Panc1 (cell line): ENCODE data around the gene KCND1. TPM values are rescaled to one million over a fixed set of nuclear protein-coding genes. Genes with fewer than 3 reads are reported as not detected.

Experiments
- ATAC-seq: fragments of 200-7000 bp; cut with Tn5 transposase; 2 replicates; pipeline ENCODE4 v1.9.1; 2020; ENCODE audit warnings: mild to moderate bottlenecking, moderate library complexity
- BruUV-seq: library from RNA; stranded (reverse); fragments of 400-500 nt; replicated peaks from 2 replicates; lab custom pipeline; 2021; lab: Mats Ljungman, UMichigan
- CTCF ChIA-PET: fragments of 300-600 bp; sonication (Branson Sonifier 250); formaldehyde crosslinking; loops from one replicate; lab custom pipeline; 2022; ENCODE audit warnings: antibody characterized with exemption; lab: Charles Lee
- POLR2A ChIA-PET: fragments of 300-600 bp; sonication (Branson Sonifier 250); formaldehyde crosslinking; loops from one replicate; lab custom pipeline; 2022; ENCODE audit warnings: antibody characterized with exemption; lab: Charles Lee
- DNase-seq: peaks from one replicate; pipeline ENCODE4 v3.0.0-alpha.2; 2010; ENCODE audit warnings: low read depth, low spot score
- H3K27ac ChIP-seq: 2 replicates; pipeline ENCODE4 v1.5.1; 2011; ENCODE audit warnings: mild to moderate bottlenecking, low read length, inconsistent platforms
- H3K27me3 ChIP-seq: fragments of 200-500 bp; sonication (Bioruptor generic); 2 replicates; pipeline ENCODE4 v1.6.0; 2014; ENCODE audit warnings: low read length, inconsistent platforms; ENCODE audit not compliant: control insufficient read depth, insufficient read depth
- H3K36me3 ChIP-seq: fragments of 200-500 bp; sonication (Bioruptor generic); 2 replicates; pipeline ENCODE4 v1.5.1; 2014; ENCODE audit warnings: inconsistent platforms, mild to moderate bottlenecking, low read length, moderate library complexity; ENCODE audit not compliant: control insufficient read depth, insufficient read depth
- H3K4me1 ChIP-seq: 2 replicates; pipeline ENCODE4 v1.5.1; 2011; ENCODE audit warnings: inconsistent platforms, mild to moderate bottlenecking, low read length, moderate library complexity; ENCODE audit not compliant: control insufficient read depth, insufficient read depth
- H3K4me3 ChIP-seq, 2 experiments: 2 replicates each; pipeline ENCODE4 v1.5.1; 2011 to 2012; ENCODE audit warnings: low read depth in 2 of 2, low read length in 2 of 2, mild to moderate bottlenecking in 2 of 2, inconsistent platforms in 1 of 2, moderate library complexity in 1 of 2
- H3K9me3 ChIP-seq: fragments of 200-500 bp; sonication (Bioruptor generic); 2 replicates; pipeline ENCODE4 v1.5.1; 2014; ENCODE audit warnings: low read depth, mild to moderate bottlenecking, inconsistent platforms, low read length, moderate library complexity; ENCODE audit not compliant: control insufficient read depth, insufficient read depth
- CTCF ChIP-seq: fragments of 450-650 bp; IDR thresholded peaks from 2 replicates; pipeline ENCODE4 v1.5.1; 2017; ENCODE audit warnings: mild to moderate bottlenecking
- POLR2AphosphoS5 ChIP-seq: IDR thresholded peaks from 2 replicates; pipeline ENCODE4 v1.6.1; 2012; ENCODE audit warnings: mild to moderate bottlenecking, low read depth, low read length, moderate library complexity
- SIN3A ChIP-seq: IDR thresholded peaks from 2 replicates; pipeline ENCODE4 v1.6.1; 2012; ENCODE audit warnings: low read depth, mild to moderate bottlenecking, low read length, moderate library complexity, borderline replicate concordance; ENCODE audit not compliant: insufficient read depth
- TCF7L2 ChIP-seq: IDR thresholded peaks from 2 replicates; pipeline ENCODE4 v1.6.1; 2011; ENCODE audit warnings: mild to moderate bottlenecking, low read depth, low read length, inconsistent platforms
- in situ Hi-C: cut with HindIII; loops from 2 replicates; pipeline ENCODE4 v1.10.0; 2016; ENCODE audit warnings: low sequenced_read_pairs, low pct_unique_long_range_greater_than_20kb
- intact Hi-C: fragments of 100-400 bp; cut with micrococcal nuclease; formaldehyde crosslinking; loops from one replicate; pipeline ENCODE4 v1.10.0; 2022; ENCODE audit not compliant: unreplicated experiment
- total RNA-seq: library from RNA; stranded (reverse); gene quantifications from one replicate; pipeline ENCODE4 v1.2.1, GENCODE V29; 2021; ENCODE audit not compliant: unreplicated experiment
- TF ChIP-seq, protein P1 (sequence below), 2 experiments: IDR thresholded peaks; 2 replicates each; pipeline ENCODE4 v1.6.1; 2011 to 2012; ENCODE audit warnings: low read depth in 2 of 2, control low read depth in 1 of 2, low read length in 1 of 2, mild to moderate bottlenecking in 1 of 2, moderate library complexity in 1 of 2; ENCODE audit not compliant: insufficient read depth in 1 of 2

The KCND1 gene
- total RNA-seq, 1 experiment from 2014 or later: 5.5 TPM

- ChIA-PET POLR2A (interaction anchor here (0.6 kb wide), 1 partner anchor 20 kb away, joined by 3 read pairs; no protein-coding TSS in a partner anchor), CTCF (no interaction called here)
- ATAC-seq (no peak), DNase-seq (no peak)
- no peaks in the 10 kb centered on the region; the same call in none of the 2 replicates for H3K36me3 ChIP-seq
- in situ Hi-C loops (no loop called here), intact Hi-C loops (loop anchor here (10.0 kb wide), 1 partner anchor 67 kb away; the partner anchor contains the start of gene TFE3)
- H3K27me3 ChIP-seq: no peaks in the 10 kb centered on the region
- H3K9me3 ChIP-seq: no peaks in the 10 kb centered on the region
- no peak overlapping the region for H3K27ac ChIP-seq
- no peaks in the 10 kb centered on the region for H3K4me1 ChIP-seq
- no peak overlapping the region for H3K4me3 ChIP-seq
- TF ChIP-seq, protein P1, sequence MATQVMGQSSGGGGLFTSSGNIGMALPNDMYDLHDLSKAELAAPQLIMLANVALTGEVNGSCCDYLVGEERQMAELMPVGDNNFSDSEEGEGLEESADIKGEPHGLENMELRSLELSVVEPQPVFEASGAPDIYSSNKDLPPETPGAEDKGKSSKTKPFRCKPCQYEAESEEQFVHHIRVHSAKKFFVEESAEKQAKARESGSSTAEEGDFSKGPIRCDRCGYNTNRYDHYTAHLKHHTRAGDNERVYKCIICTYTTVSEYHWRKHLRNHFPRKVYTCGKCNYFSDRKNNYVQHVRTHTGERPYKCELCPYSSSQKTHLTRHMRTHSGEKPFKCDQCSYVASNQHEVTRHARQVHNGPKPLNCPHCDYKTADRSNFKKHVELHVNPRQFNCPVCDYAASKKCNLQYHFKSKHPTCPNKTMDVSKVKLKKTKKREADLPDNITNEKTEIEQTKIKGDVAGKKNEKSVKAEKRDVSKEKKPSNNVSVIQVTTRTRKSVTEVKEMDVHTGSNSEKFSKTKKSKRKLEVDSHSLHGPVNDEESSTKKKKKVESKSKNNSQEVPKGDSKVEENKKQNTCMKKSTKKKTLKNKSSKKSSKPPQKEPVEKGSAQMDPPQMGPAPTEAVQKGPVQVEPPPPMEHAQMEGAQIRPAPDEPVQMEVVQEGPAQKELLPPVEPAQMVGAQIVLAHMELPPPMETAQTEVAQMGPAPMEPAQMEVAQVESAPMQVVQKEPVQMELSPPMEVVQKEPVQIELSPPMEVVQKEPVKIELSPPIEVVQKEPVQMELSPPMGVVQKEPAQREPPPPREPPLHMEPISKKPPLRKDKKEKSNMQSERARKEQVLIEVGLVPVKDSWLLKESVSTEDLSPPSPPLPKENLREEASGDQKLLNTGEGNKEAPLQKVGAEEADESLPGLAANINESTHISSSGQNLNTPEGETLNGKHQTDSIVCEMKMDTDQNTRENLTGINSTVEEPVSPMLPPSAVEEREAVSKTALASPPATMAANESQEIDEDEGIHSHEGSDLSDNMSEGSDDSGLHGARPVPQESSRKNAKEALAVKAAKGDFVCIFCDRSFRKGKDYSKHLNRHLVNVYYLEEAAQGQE (IDR thresholded peaks at IDR 0.05; ENCODE audit: insufficient read depth in 1 of 2, low read depth in 2 of 2, low read length in 1 of 2): no peak
- TF ChIP-seq SIN3A (no peak), CTCF (no peak), POLR2AphosphoS5 (no peak), TCF7L2 (no peak)
- BruUV-seq: no TSS peak
Observed at GRCh38 chrX:48978226-48978625, 6.6 kb upstream of the KCND1 start.

DNA sequence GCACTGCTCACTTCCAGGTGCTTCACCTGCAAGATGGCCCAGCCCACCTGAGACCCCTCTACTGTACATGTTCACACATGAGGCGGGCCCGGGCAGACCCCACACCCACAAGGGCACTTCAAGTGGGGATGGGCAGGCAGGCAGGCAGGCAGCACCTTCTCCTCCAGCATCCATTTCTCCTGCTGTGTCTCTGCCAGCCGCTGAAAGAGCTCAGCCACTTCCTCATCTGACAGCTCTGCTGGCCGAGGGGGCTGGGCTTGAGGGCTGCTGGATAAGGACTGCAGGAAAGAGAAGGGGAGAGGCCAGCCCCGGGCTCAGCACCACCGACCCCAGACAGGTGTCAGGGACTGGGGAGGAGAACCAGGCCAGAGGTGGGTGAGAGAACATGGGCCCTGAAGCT, 4.4 kb upstream of the KCND1 start:
- no TSS peak for BruUV-seq
- no peak for TF ChIP-seq CTCF
- TF ChIP-seq, protein P1 (IDR thresholded peaks at IDR 0.05; ENCODE audit: insufficient read depth in 1 of 2, low read depth in 2 of 2, low read length in 1 of 2): no peak
- no peak for TF ChIP-seq TCF7L2
- no peak for TF ChIP-seq POLR2AphosphoS5
- no peak for TF ChIP-seq SIN3A
- H3K36me3 ChIP-seq: no peaks in the 10 kb centered on the region; the same call in 1 of the 2 replicates

More for the DNA sequence above, 4.4 kb upstream of the KCND1 start:
- H3K4me3 ChIP-seq: no peak overlapping the region
- in situ Hi-C loops (no loop called here), intact Hi-C loops (loop anchor here (10.0 kb wide), 1 partner anchor 69 kb away; the partner anchor contains the start of gene TFE3)
- POLR2A ChIA-PET: no interaction called here
- no peak overlapping the region for H3K27ac ChIP-seq
- H3K4me1 ChIP-seq: no peaks in the 10 kb centered on the region
- ATAC-seq (no peak), DNase-seq (no peak)
- no peaks in the 10 kb centered on the region for H3K27me3 ChIP-seq
- CTCF ChIA-PET: no interaction called here
- H3K9me3 ChIP-seq: no peaks in the 10 kb centered on the region
